ENCODE measurements around the gene ISG20. TPM values are rescaled to one million over a fixed set of nuclear protein-coding genes. Genes with fewer than 3 reads are reported as not detected.

ISG20 gene
- 38.7 to 47.1 TPM (median 41.0 TPM) in 5 replicates for total RNA-seq (2022; extraction: Qiagen RNA extraction; ENCODE audit: low read depth)

GRCh38 chr15:88638626-88639372 lies at the start of gene ISG20:
Gene ISG20 (plus strand): TSS chr15:88639016. CDS start chr15:88639367, 351 bp downstream.

DNA sequence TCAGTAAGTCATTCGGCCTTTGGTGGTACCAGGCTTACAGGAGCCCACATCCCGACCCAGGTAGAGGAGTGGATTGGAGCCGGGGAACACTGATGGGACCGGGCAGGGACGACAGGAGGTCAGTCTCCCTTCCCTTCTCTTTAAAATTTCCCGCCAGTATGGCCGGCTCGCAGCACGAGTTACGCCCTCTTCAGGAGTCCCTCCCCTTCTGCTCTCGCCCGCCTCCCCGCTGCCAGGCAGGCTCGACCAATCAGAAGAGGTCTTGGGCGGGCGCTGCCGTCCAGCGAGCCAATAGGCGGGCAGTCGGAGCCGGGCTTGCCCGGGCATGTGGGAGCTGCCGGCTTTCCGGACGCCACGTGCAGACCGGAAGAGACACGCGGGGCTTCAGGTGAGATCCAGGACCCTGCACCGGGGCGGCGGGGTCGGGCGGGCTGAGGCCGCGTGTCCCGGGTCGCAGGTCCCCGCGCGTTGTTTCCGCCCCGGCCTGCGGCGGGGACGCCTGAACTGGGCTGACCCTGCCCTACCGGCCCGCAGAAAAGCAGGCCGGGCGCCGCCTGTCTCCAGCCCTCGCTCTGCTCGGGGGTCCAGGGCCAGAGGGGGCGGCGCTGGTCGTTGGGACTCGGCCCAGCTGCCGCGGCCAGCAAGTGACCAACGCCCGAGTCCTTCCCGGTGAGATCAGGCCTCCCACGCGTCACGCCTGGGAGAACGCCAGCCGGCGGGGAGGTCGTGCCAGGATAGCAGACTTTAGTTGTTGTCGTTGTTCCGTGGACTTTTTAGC lies 17.6 kb upstream of the ISG20 start, which contains the start of gene AEN:
TSS of gene AEN (plus strand) at position 346 of the 778 bp plus-strand sequence. CDS start 4,870 bp downstream, outside the sequence.

Other genes starting within 250 kb of the ISG20 start
- 50.2 to 64.7 TPM (median 62.6 TPM) in 5 replicates for gene MRPL46, start 171.6 kb upstream of the ISG20 start, total RNA-seq (2022; extraction: Qiagen RNA extraction; ENCODE audit: low read depth)
- gene MRPS11, start 171.3 kb upstream of the ISG20 start, total RNA-seq (2022; extraction: Qiagen RNA extraction; ENCODE audit: low read depth): 104 to 121 TPM (median 118 TPM) in 5 replicates
- gene DET1, start 92.3 kb upstream of the ISG20 start, total RNA-seq (2022; extraction: Qiagen RNA extraction; ENCODE audit: low read depth): 4.9 to 7.3 TPM (median 6.2 TPM) in 5 replicates
- gene AEN, start 17.7 kb upstream of the ISG20 start, total RNA-seq (2022; extraction: Qiagen RNA extraction; ENCODE audit: low read depth): 80.2 to 111 TPM (median 94.3 TPM) in 5 replicates
- gene ACAN, start 164.4 kb downstream of the ISG20 start, total RNA-seq (2022; extraction: Qiagen RNA extraction; ENCODE audit: low read depth): 0.15 to 0.28 TPM (median 0.21 TPM) in 5 replicates